ENCODE results near the gene FBLN1.
"Not testable (repeated sequence)": the region's sequence is repeated elsewhere in the genome, so short reads cannot be mapped to it uniquely, and the experiment has no call there.

- TF ChIP-seq, protein P1, sequence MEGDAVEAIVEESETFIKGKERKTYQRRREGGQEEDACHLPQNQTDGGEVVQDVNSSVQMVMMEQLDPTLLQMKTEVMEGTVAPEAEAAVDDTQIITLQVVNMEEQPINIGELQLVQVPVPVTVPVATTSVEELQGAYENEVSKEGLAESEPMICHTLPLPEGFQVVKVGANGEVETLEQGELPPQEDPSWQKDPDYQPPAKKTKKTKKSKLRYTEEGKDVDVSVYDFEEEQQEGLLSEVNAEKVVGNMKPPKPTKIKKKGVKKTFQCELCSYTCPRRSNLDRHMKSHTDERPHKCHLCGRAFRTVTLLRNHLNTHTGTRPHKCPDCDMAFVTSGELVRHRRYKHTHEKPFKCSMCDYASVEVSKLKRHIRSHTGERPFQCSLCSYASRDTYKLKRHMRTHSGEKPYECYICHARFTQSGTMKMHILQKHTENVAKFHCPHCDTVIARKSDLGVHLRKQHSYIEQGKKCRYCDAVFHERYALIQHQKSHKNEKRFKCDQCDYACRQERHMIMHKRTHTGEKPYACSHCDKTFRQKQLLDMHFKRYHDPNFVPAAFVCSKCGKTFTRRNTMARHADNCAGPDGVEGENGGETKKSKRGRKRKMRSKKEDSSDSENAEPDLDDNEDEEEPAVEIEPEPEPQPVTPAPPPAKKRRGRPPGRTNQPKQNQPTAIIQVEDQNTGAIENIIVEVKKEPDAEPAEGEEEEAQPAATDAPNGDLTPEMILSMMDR (IDR thresholded peaks at IDR 0.05): not testable (repeated sequence)
- TF ChIP-seq ZFX (IDR thresholded peaks at IDR 0.05; ENCODE audit: borderline replicate concordance): not testable (repeated sequence)
These were observed 8.4 kb upstream of the FBLN1 start for GRCh38 chr22:45494306-45494705.
